LHCN-M2 (cell line): ENCODE results near the gene COX7A2L. TPM values are rescaled to one million over a fixed set of nuclear protein-coding genes. Genes with fewer than 3 reads are reported as not detected.
"Not testable (repeated sequence)": the region's sequence is repeated elsewhere in the genome, so short reads cannot be mapped to it uniquely, and the experiment has no call there.

Experiments used
- DNase-seq: peaks from one replicate; pipeline ENCODE4 v3.0.0-alpha.2; 2012; ENCODE audit warnings: low read depth
- total RNA-seq: library from RNA; depleted of rRNA; stranded (reverse); fragments of >200 nt; gene quantifications from 2 replicates; pipeline ENCODE4 v1.2.3, GENCODE V29; 2014

Gene COX7A2L
- total RNA-seq, 1 experiment from 2014 or later, result 166 TPM

- DNase-seq, result no peak
Measured at GRCh38 chr2:42340045-42340937, 20.7 kb downstream of the COX7A2L start.

- no peak for DNase-seq
Measured at GRCh38 chr2:42339191-42339912, 21.7 kb downstream of the COX7A2L start.

- DNase-seq, result no peak
Measured at GRCh38 chr2:42338567-42339190, 22.3 kb downstream of the COX7A2L start.

- no peak for DNase-seq
Measured at GRCh38 chr2:42337846-42338566, 23.0 kb downstream of the COX7A2L start.

- DNase-seq, result no peak
Measured at GRCh38 chr2:42337356-42337820, 23.6 kb downstream of the COX7A2L start.

- no peak for DNase-seq
Measured at GRCh38 chr2:42336361-42336965, 24.6 kb downstream of the COX7A2L start.

GRCh38 chr2:42335514-42336104 lies 25.4 kb downstream of the COX7A2L start:
- no peak for DNase-seq

- DNase-seq, result not testable (repeated sequence)
Measured at GRCh38 chr2:42334865-42335264, 26.2 kb downstream of the COX7A2L start.

- no peak for DNase-seq
Measured at GRCh38 chr2:42334220-42334619, 26.8 kb downstream of the COX7A2L start.

- no peak for DNase-seq
Measured at GRCh38 chr2:42333579-42333978, 27.4 kb downstream of the COX7A2L start.

- DNase-seq, result no peak
Measured at GRCh38 chr2:42332575-42332974, 28.4 kb downstream of the COX7A2L start.

- DNase-seq, result no peak
Measured at GRCh38 chr2:42331569-42332284, 29.3 kb downstream of the COX7A2L start.

- no peak for DNase-seq
Measured at GRCh38 chr2:42329736-42330135, 31.3 kb downstream of the COX7A2L start.

- no peak for DNase-seq
Measured at GRCh38 chr2:42328923-42329322, 32.1 kb downstream of the COX7A2L start.

GRCh38 chr2:42328148-42328833 lies 32.7 kb downstream of the COX7A2L start:
- DNase-seq, result peak; percentile 32

GRCh38 chr2:42327125-42327524 lies 33.9 kb downstream of the COX7A2L start:
- DNase-seq, result no peak

GRCh38 chr2:42325609-42326008 lies 35.4 kb downstream of the COX7A2L start:
- no peak for DNase-seq

- no peak for DNase-seq
Measured at GRCh38 chr2:42324949-42325348, 36.1 kb downstream of the COX7A2L start.

- DNase-seq, result no peak
Measured at GRCh38 chr2:42324244-42324643, 36.8 kb downstream of the COX7A2L start.
